Caco-2 (cell line): ENCODE data around the gene ARID2. TPM values are rescaled to one million over a fixed set of nuclear protein-coding genes. Genes with fewer than 3 reads are reported as not detected.

Experiments
- BruUV-seq: library from RNA; stranded (reverse); fragments of 400-500 nt; replicated peaks from 2 replicates; lab custom pipeline; 2021; lab: Mats Ljungman, UMichigan
- CTCF ChIA-PET: fragments of 300-600 bp; sonication (Branson Sonifier 250); formaldehyde crosslinking; loops from one replicate; lab custom pipeline; 2022; ENCODE audit warnings: antibody characterized with exemption; lab: Charles Lee
- POLR2A ChIA-PET: fragments of 300-600 bp; sonication (Branson Sonifier 250); formaldehyde crosslinking; loops from one replicate; lab custom pipeline; 2022; ENCODE audit warnings: antibody characterized with exemption; lab: Charles Lee
- DNase-seq, 2 experiments: peaks; one replicate each; pipeline versions ENCODE4 v3.0.0 to v3.0.0-alpha.2; 2020 to 2022
- H3K27me3 ChIP-seq: replicated peaks from 2 replicates; pipeline ENCODE4 v1.6.0; 2011; ENCODE audit warnings: low read length; ENCODE audit not compliant: control insufficient read depth, insufficient read depth
- H3K36me3 ChIP-seq: 2 replicates; pipeline ENCODE4 v1.5.1; 2011; ENCODE audit warnings: low read length; ENCODE audit not compliant: control insufficient read depth, insufficient read depth
- H3K4me1 ChIP-seq: fragments of 250-450 bp; sonication (Bioruptor Pico); 2 replicates; pipeline ENCODE4 v1.5.1; 2020; ENCODE audit warnings: mild to moderate bottlenecking
- H3K4me3 ChIP-seq: 2 replicates; pipeline ENCODE4 v1.5.1; 2011; ENCODE audit warnings: low read depth, mild to moderate bottlenecking, control low read depth, low read length
- H3K9me3 ChIP-seq: fragments of 250-450 bp; sonication (Bioruptor Pico); 2 replicates; pipeline ENCODE4 v1.5.1; 2020; ENCODE audit warnings: mild to moderate bottlenecking, moderate library complexity
- H3K27ac Mint-ChIP-seq: one replicate; pipeline ENCODE4 v1.8.0; 2022; ENCODE audit warnings: mixed read lengths; ENCODE audit not compliant: unreplicated experiment
- H3K27me3 Mint-ChIP-seq: one replicate; pipeline ENCODE4 v1.8.0; 2022; ENCODE audit warnings: mixed read lengths; ENCODE audit not compliant: insufficient read depth, unreplicated experiment
- H3K36me3 Mint-ChIP-seq: one replicate; pipeline ENCODE4 v1.8.0; 2022; ENCODE audit warnings: mild to moderate bottlenecking, mixed read lengths; ENCODE audit not compliant: insufficient read depth, unreplicated experiment
- H3K4me1 Mint-ChIP-seq: one replicate; pipeline ENCODE4 v1.8.0; 2022; ENCODE audit warnings: low read depth, mixed read lengths; ENCODE audit not compliant: unreplicated experiment
- H3K4me3 Mint-ChIP-seq: one replicate; pipeline ENCODE4 v1.8.0; 2022; ENCODE audit warnings: mild to moderate bottlenecking, moderate library complexity, mixed read lengths; ENCODE audit not compliant: unreplicated experiment
- H3K9me3 Mint-ChIP-seq: one replicate; pipeline ENCODE4 v1.8.0; 2022; ENCODE audit warnings: mixed read lengths; ENCODE audit not compliant: unreplicated experiment
- CTCF ChIP-seq, 2 experiments: fragments of 200-600 bp in 1 of 2; IDR thresholded peaks; 1 replicate in 1 of 2; 2 replicates in 1 of 2; pipeline versions ENCODE4 v1.5.1 to v1.8.0; 2011 to 2022; ENCODE audit warnings: antibody characterized with exemption in 1 of 2, control low read depth in 1 of 2, inconsistent platforms in 1 of 2, low read depth in 1 of 2, low read length in 1 of 2, mild to moderate bottlenecking in 1 of 2, moderate library complexity in 1 of 2; ENCODE audit not compliant: insufficient read depth in 1 of 2, severe bottlenecking in 1 of 2, unreplicated experiment in 1 of 2
- intact Hi-C: fragments of 100-400 bp; cut with micrococcal nuclease; formaldehyde crosslinking; loops from one replicate; pipeline ENCODE4 v1.10.0; 2022; ENCODE audit not compliant: unreplicated experiment
- total RNA-seq: library from RNA; stranded (reverse); gene quantifications from 2 replicates; pipeline ENCODE4 v1.2.3, GENCODE V29; 2022

Gene ARID2
- total RNA-seq, 1 experiment from 2014 or later: 53.9 TPM

DNA sequence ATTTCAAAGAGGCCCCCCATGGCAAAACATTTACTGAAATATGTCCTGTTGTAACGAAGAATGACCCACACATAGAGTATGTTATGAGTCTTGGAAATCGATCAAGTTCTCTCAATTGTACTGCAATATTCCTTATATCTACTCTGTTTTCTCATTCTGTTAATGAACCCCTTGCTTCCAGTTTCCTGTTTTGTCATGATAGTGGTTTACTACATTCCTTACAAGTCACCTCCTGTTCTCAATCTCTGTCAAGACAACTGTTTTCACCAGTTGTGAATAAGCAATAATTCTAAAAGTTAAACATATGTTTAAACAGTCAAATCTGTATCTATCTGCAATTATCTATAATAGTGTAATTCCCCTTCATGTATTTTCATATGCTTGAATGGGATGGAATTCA lies 16.4 kb upstream of the ARID2 start:
- H3K4me1 ChIP-seq: no peaks in the 10 kb centered on the region; the same call in 1 of the 2 replicates
- TF ChIP-seq CTCF (IDR thresholded peaks at IDR 0.05; ENCODE audit: insufficient read depth in 1 of 2, low read depth in 1 of 2, low read length in 1 of 2, severe bottlenecking in 1 of 2, unreplicated experiment in 1 of 2): no peak
- CTCF ChIA-PET: no interaction called here
- Mint-ChIP-seq H3K4me3 (no peak overlapping the region), H3K27me3 (no peaks in the 10 kb centered on the region), H3K27ac (no peak overlapping the region), H3K9me3 (no peaks in the 10 kb centered on the region), H3K36me3 (no peaks in the 10 kb centered on the region), H3K4me1 (peaks cover 13% of the 10 kb centered on the region)
- intact Hi-C loops: no loop called here
- H3K4me3 ChIP-seq: no peak overlapping the region
- H3K9me3 ChIP-seq: no peaks in the 10 kb centered on the region
- BruUV-seq: no TSS peak
- DNase-seq: no peak
- no peaks in the 10 kb centered on the region for H3K36me3 ChIP-seq
- POLR2A ChIA-PET: no interaction called here
- H3K27me3 ChIP-seq: no peaks in the 10 kb centered on the region

GRCh38 chr12:45718306-45718705 lies 11.2 kb upstream of the ARID2 start:
- no TSS peak for BruUV-seq
- Histone ChIP-seq H3K27me3 (no peaks in the 10 kb centered on the region), H3K9me3 (no peaks in the 10 kb centered on the region), H3K4me1 (no peaks in the 10 kb centered on the region; the same call in 1 of the 2 replicates), H3K4me3 (no peak overlapping the region), H3K36me3 (no peaks in the 10 kb centered on the region)
- H3K4me1 Mint-ChIP-seq: peaks cover 12% of the 10 kb centered on the region
- intact Hi-C loops: no loop called here
- H3K27ac Mint-ChIP-seq: no peak overlapping the region
- no peak for DNase-seq
- H3K9me3 Mint-ChIP-seq: no peaks in the 10 kb centered on the region
- H3K27me3 Mint-ChIP-seq: no peaks in the 10 kb centered on the region
- CTCF ChIA-PET: no interaction called here
- no peak overlapping the region for H3K4me3 Mint-ChIP-seq
- H3K36me3 Mint-ChIP-seq: no peaks in the 10 kb centered on the region
- no peak for TF ChIP-seq CTCF (IDR thresholded peaks at IDR 0.05; ENCODE audit: insufficient read depth in 1 of 2, low read depth in 1 of 2, low read length in 1 of 2, severe bottlenecking in 1 of 2, unreplicated experiment in 1 of 2)
- POLR2A ChIA-PET: no interaction called here

- Mint-ChIP-seq H3K27me3 (no peaks in the 10 kb centered on the region), H3K4me1 (peaks cover 6% of the 10 kb centered on the region), H3K36me3 (no peaks in the 10 kb centered on the region), H3K27ac (no peak overlapping the region), H3K9me3 (no peaks in the 10 kb centered on the region), H3K4me3 (no peak overlapping the region)
- Histone ChIP-seq H3K9me3 (no peaks in the 10 kb centered on the region), H3K27me3 (no peaks in the 10 kb centered on the region), H3K4me1 (peaks cover 9% of the 10 kb centered on the region), H3K4me3 (no peak overlapping the region), H3K36me3 (no peaks in the 10 kb centered on the region)
- no peak for DNase-seq
- ChIA-PET CTCF (no interaction called here), POLR2A (interaction anchor here (0.8 kb wide), 1 partner anchor 8 kb away, joined by 5 read pairs; no protein-coding TSS in a partner anchor)
- BruUV-seq: no TSS peak
- no peak for TF ChIP-seq CTCF (IDR thresholded peaks at IDR 0.05; ENCODE audit: insufficient read depth in 1 of 2, low read depth in 1 of 2, low read length in 1 of 2, severe bottlenecking in 1 of 2, unreplicated experiment in 1 of 2)
- intact Hi-C loops: loop anchor here (10.0 kb wide), 1 partner anchor 585 kb away; no protein-coding TSS in a partner anchor
Measured at GRCh38 chr12:45720069-45720468, 9.4 kb upstream of the ARID2 start.
